22Rv1 (cell line): Measurements from ENCODE around the gene SPG7.

ENCODE experiments used
- H3K27ac ChIP-seq: fragments of 450-650 bp; 2 replicates; pipeline ENCODE4 v1.5.1; 2017
- CTCF ChIP-seq: fragments of 450-650 bp; IDR thresholded peaks from 2 replicates; pipeline ENCODE4 v1.5.1; 2017; ENCODE audit warnings: mild to moderate bottlenecking
- ZFX ChIP-seq: fragments of 450-650 bp; IDR thresholded peaks from 2 replicates; pipeline ENCODE4 v1.6.1; 2017; ENCODE audit warnings: antibody characterized with exemption, borderline replicate concordance

Gene SPG7

GRCh38 chr16:89606006-89606405 is 97.8 kb downstream of the SPG7 start:
- TF ChIP-seq CTCF, result no peak
- no peak for TF ChIP-seq ZFX
- H3K27ac ChIP-seq, result no peak overlapping the region
